SK-N-SH (cell line): ENCODE results near the gene AHSP. TPM values are rescaled to one million over a fixed set of nuclear protein-coding genes. Genes with fewer than 3 reads are reported as not detected.
A peak's percentile ranks its signal among the peaks of the same experiment; 100 is the strongest.

Experiments
- CTCF ChIA-PET: fragments of 300-600, 350-600 bp; formaldehyde crosslinking; extraction: SDS; loops from one replicate; lab custom pipeline; 2021; lab: Yijun Ruan, JAX
- POLR2A ChIA-PET: fragments of 350-600 bp; sonication (Branson Sonifier 250); formaldehyde crosslinking; extraction: SDS; loops from one replicate; lab custom pipeline; 2020; ENCODE audit warnings: antibody characterized with exemption, inconsistent platforms; lab: Yijun Ruan, JAX
- DNase-seq: peaks from one replicate; pipeline ENCODE4 v3.0.0; 2012
- H2AFZ ChIP-seq: fragments of 200-600 bp; sonication (generic); 2 replicates; pipeline ENCODE4 v1.8.1; 2016; ENCODE audit warnings: antibody characterized with exemption, mild to moderate bottlenecking, low read depth
- H3F3A ChIP-seq: fragments of 200-600 bp; sonication (generic); replicated peaks from 2 replicates; pipeline ENCODE3; 2016; ENCODE audit warnings: antibody characterized with exemption, mild to moderate bottlenecking; ENCODE audit not compliant: insufficient read depth
- H3K27ac ChIP-seq, 2 experiments: fragments of 200-500 bp in 1 of 2; fragments of 200-600 bp in 1 of 2; sonication (Bioruptor generic) in 1 of 2; sonication (generic), shearing (Covaris generic) in 1 of 2; 2 replicates each; pipeline versions ENCODE4 v1.5.1 to v1.6.1; 2014 to 2016; ENCODE audit warnings: low read depth in 2 of 2, inconsistent platforms in 1 of 2, low read length in 1 of 2, mild to moderate bottlenecking in 1 of 2, mixed read lengths in 1 of 2
- H3K27me3 ChIP-seq: fragments of 200-600 bp; sonication (generic), shearing (Covaris generic); 2 replicates; pipeline ENCODE4 v1.6.1; 2016; ENCODE audit warnings: mixed run types; ENCODE audit not compliant: insufficient read depth
- H3K36me3 ChIP-seq, 2 experiments: fragments of 200-500 bp in 1 of 2; fragments of 200-600 bp in 1 of 2; sonication (Bioruptor generic) in 1 of 2; sonication (generic) in 1 of 2; replicated peaks in 1 of 2; 2 replicates each; pipeline versions ENCODE3 to v1.5.1; 2014 to 2016; ENCODE audit warnings: low read length in 1 of 2, mild to moderate bottlenecking in 1 of 2; ENCODE audit not compliant: insufficient read depth in 2 of 2, control insufficient read depth in 1 of 2
- H3K4me1 ChIP-seq, 2 experiments: fragments of 200-500 bp in 1 of 2; fragments of 200-600 bp in 1 of 2; sonication (Bioruptor generic) in 1 of 2; sonication (generic), shearing (Covaris generic) in 1 of 2; 2 replicates each; pipeline versions ENCODE4 v1.5.1 to v1.6.1; 2014 to 2016; ENCODE audit warnings: low read depth in 1 of 2, low read length in 1 of 2, mixed run types in 1 of 2; ENCODE audit not compliant: insufficient read depth in 2 of 2, control insufficient read depth in 1 of 2
- H3K4me2 ChIP-seq: fragments of 200-600 bp; sonication (generic), shearing (Covaris generic); 2 replicates; pipeline ENCODE4 v1.6.1; 2017; ENCODE audit warnings: mixed run types
- H3K4me3 ChIP-seq, 2 experiments: fragments of 200-500 bp in 1 of 2; fragments of 200-600 bp in 1 of 2; sonication (Bioruptor generic) in 1 of 2; sonication (generic), shearing (Covaris generic) in 1 of 2; 2 replicates each; pipeline versions ENCODE4 v1.5.1 to v1.8.1; 2014 to 2016; ENCODE audit warnings: low read depth in 2 of 2, inconsistent platforms in 1 of 2, low read length in 1 of 2, mild to moderate bottlenecking in 1 of 2, mixed read lengths in 1 of 2, moderate library complexity in 1 of 2
- H3K79me2 ChIP-seq: fragments of 200-600 bp; sonication (generic); 2 replicates; pipeline ENCODE4 v1.8.1; 2017; ENCODE audit warnings: mild to moderate bottlenecking; ENCODE audit not compliant: insufficient read depth
- H3K9ac ChIP-seq: fragments of 200-600 bp; sonication (generic); 2 replicates; pipeline ENCODE4 v1.6.1; 2017; ENCODE audit warnings: mixed run types
- H3K9me2 ChIP-seq: fragments of 200-600 bp; sonication (generic); 2 replicates; pipeline ENCODE4 v1.6.1; 2017; ENCODE audit warnings: mixed run types
- H3K9me3 ChIP-seq: fragments of 200-600 bp; sonication (generic); 2 replicates; pipeline ENCODE4 v1.6.1; 2017; ENCODE audit warnings: mixed run types, mild to moderate bottlenecking, moderate library complexity
- H4K20me1 ChIP-seq: fragments of 200-600 bp; sonication (generic); 2 replicates; pipeline ENCODE4 v1.6.1; 2017; ENCODE audit warnings: mild to moderate bottlenecking, mixed run types; ENCODE audit not compliant: insufficient read depth
- CTCF ChIP-seq: fragments of 200-600 bp; sonication (generic); IDR thresholded peaks from 2 replicates; pipeline ENCODE4 v1.6.1; 2017; ENCODE audit warnings: antibody characterized with exemption, mild to moderate bottlenecking, moderate library complexity
- ELF1 ChIP-seq: IDR thresholded peaks from 2 replicates; pipeline ENCODE4 v1.4.0; 2012
- FOXJ3 ChIP-seq: sonication (generic); formaldehyde crosslinking; IDR thresholded peaks from 2 replicates; pipeline ENCODE4 v1.5.1; 2020; ENCODE audit warnings: mild to moderate bottlenecking, missing genetic modification reagents
- FOXM1 ChIP-seq: IDR thresholded peaks from 2 replicates; pipeline ENCODE4 v1.4.0; 2012; ENCODE audit warnings: low read depth, mild to moderate bottlenecking
- GABPA ChIP-seq: IDR thresholded peaks from 2 replicates; pipeline ENCODE4 v1.4.0; 2012; ENCODE audit warnings: low read depth, mild to moderate bottlenecking
- GATA2 ChIP-seq: sonication (generic); formaldehyde crosslinking; IDR thresholded peaks from 2 replicates; pipeline ENCODE4 v1.5.0; 2020; ENCODE audit warnings: mild to moderate bottlenecking, missing genetic modification reagents
- JUND ChIP-seq: IDR thresholded peaks from 2 replicates; pipeline ENCODE4 v1.4.0; 2012
- MEF2A ChIP-seq: IDR thresholded peaks from 2 replicates; pipeline ENCODE4 v1.4.0; 2012; ENCODE audit warnings: low read depth, borderline replicate concordance
- MXI1 ChIP-seq: IDR thresholded peaks from 2 replicates; pipeline ENCODE4 v1.6.1; 2012; ENCODE audit warnings: mild to moderate bottlenecking, low read depth, low read length, improper control_type of control experiment
- NFIC ChIP-seq: IDR thresholded peaks from 2 replicates; pipeline ENCODE4 v1.4.0; 2012; ENCODE audit warnings: borderline replicate concordance
- PBX3 ChIP-seq: IDR thresholded peaks from 2 replicates; pipeline ENCODE4; 2012
- POLR2AphosphoS5 ChIP-seq: IDR thresholded peaks from 2 replicates; pipeline ENCODE4 v1.6.1; 2012; ENCODE audit warnings: low read depth, low read length
- RCOR1 ChIP-seq: fragments of 150-350 bp; IDR thresholded peaks from 2 replicates; pipeline ENCODE4 v1.6.1; 2017; ENCODE audit warnings: antibody characterized with exemption, low read length
- RFX5 ChIP-seq: IDR thresholded peaks from 2 replicates; pipeline ENCODE4 v1.6.1; 2012; ENCODE audit warnings: mild to moderate bottlenecking, improper control_type of control experiment, low read length
- SIN3A ChIP-seq: IDR thresholded peaks from 2 replicates; pipeline ENCODE4 v1.6.1; 2012; ENCODE audit warnings: low read depth, mild to moderate bottlenecking, low read length, moderate library complexity, borderline replicate concordance
- TAF1 ChIP-seq: IDR thresholded peaks from 2 replicates; pipeline ENCODE4 v1.6.1; 2012; ENCODE audit warnings: low read depth, mild to moderate bottlenecking, low read length, moderate library complexity, borderline replicate concordance
- TCF12 ChIP-seq: IDR thresholded peaks from 2 replicates; pipeline ENCODE4 v1.4.0; 2012
- TEAD4 ChIP-seq: IDR thresholded peaks from 2 replicates; pipeline ENCODE4 v1.4.0; 2012; ENCODE audit warnings: mild to moderate bottlenecking, borderline replicate concordance; ENCODE audit not compliant: insufficient read depth
- ZBTB33 ChIP-seq: IDR thresholded peaks from 2 replicates; pipeline ENCODE4 v1.4.0; 2012; ENCODE audit warnings: low read depth, borderline replicate concordance
- WGBS: methylation state at CpG from one replicate; pipeline ENCODE4 v1.1.6; 2017; ENCODE audit warnings: low lambda C conversion rate; 5-methylcytosine and 5-hydroxymethylcytosine counted together
- polyA plus RNA-seq, 3 experiments: library from polyadenylated mRNA; depleted of rRNA; stranded (reverse); fragments of >200 nt; gene quantifications; 2 replicates each; pipeline ENCODE4 v1.2.3, GENCODE V29; 2012
- TF ChIP-seq, protein P1 (sequence below): fragments of 150-350 bp; IDR thresholded peaks from 2 replicates; pipeline ENCODE4 v1.6.1; 2017; ENCODE audit warnings: antibody characterized with exemption, low read length, low read depth, borderline replicate concordance
- TF ChIP-seq, protein P2 (sequence below): fragments of 150-350 bp; IDR thresholded peaks from 2 replicates; pipeline ENCODE4 v1.6.1; 2016; ENCODE audit warnings: mild to moderate bottlenecking, low read depth, low read length

AHSP gene
- polyA plus RNA-seq, 1 of the 3 experiments (the other 2 are of a cell fraction) = not detected

DNA sequence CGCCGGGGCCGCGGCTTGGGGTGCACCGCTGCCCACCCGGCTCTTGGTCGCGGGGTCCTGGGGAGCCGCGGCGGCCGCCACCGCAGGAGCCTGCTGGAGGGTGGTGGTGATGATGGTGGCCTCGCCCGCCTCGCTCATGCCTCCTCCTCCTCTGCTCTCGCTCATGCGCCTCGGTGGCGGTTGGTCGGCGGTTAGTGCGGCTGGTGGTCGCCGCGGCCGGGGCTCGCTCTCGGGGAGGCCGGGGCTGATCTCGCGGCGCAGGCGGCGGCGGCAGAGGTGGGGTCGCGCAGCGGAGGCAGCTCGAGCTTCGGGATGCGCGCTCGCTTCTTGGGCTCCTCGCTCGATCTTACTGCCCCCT, 41.6 kb downstream of the AHSP start:
- no peak overlapping the region for H3K4me2 ChIP-seq
- no peaks in the 10 kb centered on the region for H3K79me2 ChIP-seq
- no peak for TF ChIP-seq TCF12
- no peak for TF ChIP-seq PBX3
- no peak for TF ChIP-seq SIN3A
- TF ChIP-seq POLR2AphosphoS5 = no peak
- TF ChIP-seq JUND = no peak
- TF ChIP-seq, all 33 proteins: peak for 0
- H4K20me1 ChIP-seq = no peaks in the 10 kb centered on the region
- H3K4me3 ChIP-seq = peak overlapping the region in 1 of 2 experiments; percentile 16; a peak in 2 of 4 replicates
- no peak overlapping the region for H3K27ac ChIP-seq
- H3K36me3 ChIP-seq = no peaks in the 10 kb centered on the region
- H3K27me3 ChIP-seq = peaks cover 8% of the 10 kb centered on the region; the same call in 1 of the 2 replicates
- H3K9me3 ChIP-seq = no peaks in the 10 kb centered on the region
- no peak overlapping the region for H3K9ac ChIP-seq
- H3K9me2 ChIP-seq = no peaks in the 10 kb centered on the region; the same call in 1 of the 2 replicates
- H3K4me1 ChIP-seq = no peaks in the 10 kb centered on the region
- no peak overlapping the region for H2AFZ ChIP-seq
- CTCF ChIA-PET = no interaction called here
- WGBS = 38% methylated on average over 35 of the region's 46 CpGs
- POLR2A ChIA-PET = no interaction called here
- no peaks in the 10 kb centered on the region for H3F3A ChIP-seq
- peak; percentile 18 for DNase-seq

GRCh38 chr16:31572821-31573220, 45.1 kb downstream of the AHSP start:
- H3K79me2 ChIP-seq = no peaks in the 10 kb centered on the region
- H3K9ac ChIP-seq = no peak overlapping the region
- no peaks in the 10 kb centered on the region for H3K9me3 ChIP-seq
- no peak overlapping the region for H3K27ac ChIP-seq
- H3K4me1 ChIP-seq = no peaks in the 10 kb centered on the region
- H3K27me3 ChIP-seq = peaks cover 8% of the 10 kb centered on the region; the same call in 1 of the 2 replicates
- DNase-seq = no peak
- no peak overlapping the region for H3K4me3 ChIP-seq
- no peak overlapping the region for H3K4me2 ChIP-seq
- no peaks in the 10 kb centered on the region for H4K20me1 ChIP-seq
- CTCF ChIA-PET = no interaction called here
- H3K36me3 ChIP-seq = no peaks in the 10 kb centered on the region
- no peaks in the 10 kb centered on the region; the same call in 1 of the 2 replicates for H3K9me2 ChIP-seq
- POLR2A ChIA-PET = no interaction called here
- no peak overlapping the region for H2AFZ ChIP-seq
- TF ChIP-seq MXI1 (no peak), PBX3 (no peak), SIN3A (no peak), TAF1 (no peak), TEAD4 (no peak), GATA2 (CRISPR knock-in tag) (no peak), ELF1 (no peak), RCOR1 (no peak), GABPA (no peak), TCF12 (no peak), MEF2A (no peak), ZBTB33 (no peak), FOXJ3 (CRISPR knock-in tag) (no peak), NFIC (no peak), RFX5 (no peak), CTCF (no peak), FOXM1 (no peak)
- TF ChIP-seq, protein P1, sequence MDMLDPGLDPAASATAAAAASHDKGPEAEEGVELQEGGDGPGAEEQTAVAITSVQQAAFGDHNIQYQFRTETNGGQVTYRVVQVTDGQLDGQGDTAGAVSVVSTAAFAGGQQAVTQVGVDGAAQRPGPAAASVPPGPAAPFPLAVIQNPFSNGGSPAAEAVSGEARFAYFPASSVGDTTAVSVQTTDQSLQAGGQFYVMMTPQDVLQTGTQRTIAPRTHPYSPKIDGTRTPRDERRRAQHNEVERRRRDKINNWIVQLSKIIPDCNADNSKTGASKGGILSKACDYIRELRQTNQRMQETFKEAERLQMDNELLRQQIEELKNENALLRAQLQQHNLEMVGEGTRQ = no peak
- TF ChIP-seq, protein P2, sequence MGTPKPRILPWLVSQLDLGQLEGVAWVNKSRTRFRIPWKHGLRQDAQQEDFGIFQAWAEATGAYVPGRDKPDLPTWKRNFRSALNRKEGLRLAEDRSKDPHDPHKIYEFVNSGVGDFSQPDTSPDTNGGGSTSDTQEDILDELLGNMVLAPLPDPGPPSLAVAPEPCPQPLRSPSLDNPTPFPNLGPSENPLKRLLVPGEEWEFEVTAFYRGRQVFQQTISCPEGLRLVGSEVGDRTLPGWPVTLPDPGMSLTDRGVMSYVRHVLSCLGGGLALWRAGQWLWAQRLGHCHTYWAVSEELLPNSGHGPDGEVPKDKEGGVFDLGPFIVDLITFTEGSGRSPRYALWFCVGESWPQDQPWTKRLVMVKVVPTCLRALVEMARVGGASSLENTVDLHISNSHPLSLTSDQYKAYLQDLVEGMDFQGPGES = no peak
- TF ChIP-seq, all 33 proteins: peak for 0
- H3F3A ChIP-seq = no peaks in the 10 kb centered on the region
- WGBS = 0% methylated on average over 1 of the region's 1 CpG
